NK-92 (cell line): ENCODE results near the gene BCL2L12.
A peak's percentile ranks its signal among the peaks of the same experiment; 100 is the strongest.
"Not testable (repeated sequence)": the region's sequence is repeated elsewhere in the genome, so short reads cannot be mapped to it uniquely, and the experiment has no call there.

Experiments
- DNase-seq: peaks from one replicate; lab custom pipeline; 2025; ENCODE audit not compliant: unreplicated experiment; lab: John Stamatoyannopoulos, UW

BCL2L12 gene, protein sequence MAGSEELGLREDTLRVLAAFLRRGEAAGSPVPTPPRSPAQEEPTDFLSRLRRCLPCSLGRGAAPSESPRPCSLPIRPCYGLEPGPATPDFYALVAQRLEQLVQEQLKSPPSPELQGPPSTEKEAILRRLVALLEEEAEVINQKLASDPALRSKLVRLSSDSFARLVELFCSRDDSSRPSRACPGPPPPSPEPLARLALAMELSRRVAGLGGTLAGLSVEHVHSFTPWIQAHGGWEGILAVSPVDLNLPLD

DNA sequence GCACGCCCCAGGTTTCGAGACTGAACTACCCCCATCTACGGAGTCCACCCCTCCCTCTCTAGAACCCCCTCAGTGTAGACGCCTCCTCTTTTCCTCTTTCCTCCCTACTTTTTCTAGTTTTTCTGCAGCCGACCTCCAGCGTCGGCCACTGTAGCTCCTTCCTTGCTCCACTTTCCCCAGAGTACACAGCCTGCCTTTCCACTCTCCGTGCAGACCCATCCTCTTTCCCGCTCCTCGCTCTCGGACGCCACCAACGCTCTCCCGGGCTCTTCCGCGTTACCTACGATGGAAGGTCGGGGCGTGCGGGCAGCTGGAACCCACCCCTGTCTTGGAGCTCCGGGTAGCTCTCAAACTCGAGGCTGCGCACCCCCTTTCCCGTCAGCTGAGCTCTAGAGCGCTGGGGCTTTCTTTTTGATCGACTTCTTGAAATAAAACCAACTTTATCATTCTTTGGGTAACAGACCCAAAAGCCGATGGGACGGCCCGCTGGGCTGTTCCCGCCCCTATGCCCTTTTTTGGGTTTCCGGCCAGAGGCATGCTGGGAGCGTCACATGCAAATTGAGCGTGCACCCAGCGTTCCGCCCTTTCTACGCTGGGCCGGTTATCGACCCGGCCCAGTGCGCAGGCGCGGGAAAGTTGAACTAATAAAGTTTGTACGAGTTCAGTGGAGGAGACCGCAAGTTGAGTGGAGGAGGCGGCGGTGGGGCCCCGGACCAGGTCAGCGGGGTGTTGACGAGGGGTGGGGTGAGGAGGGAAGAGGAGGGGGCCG lies at the start of gene BCL2L12, which contains the start of gene IRF3:
Gene BCL2L12, plus strand, starts transcription at position 583 of the 769 bp plus-strand sequence. CDS start 760 bp downstream, outside the sequence.
Gene IRF3, minus strand, starts transcription at position 507 of the 769 bp plus-strand sequence. CDS start 1,019 bp downstream, outside the sequence.
- DNase-seq, result peak; percentile 86

DNA sequence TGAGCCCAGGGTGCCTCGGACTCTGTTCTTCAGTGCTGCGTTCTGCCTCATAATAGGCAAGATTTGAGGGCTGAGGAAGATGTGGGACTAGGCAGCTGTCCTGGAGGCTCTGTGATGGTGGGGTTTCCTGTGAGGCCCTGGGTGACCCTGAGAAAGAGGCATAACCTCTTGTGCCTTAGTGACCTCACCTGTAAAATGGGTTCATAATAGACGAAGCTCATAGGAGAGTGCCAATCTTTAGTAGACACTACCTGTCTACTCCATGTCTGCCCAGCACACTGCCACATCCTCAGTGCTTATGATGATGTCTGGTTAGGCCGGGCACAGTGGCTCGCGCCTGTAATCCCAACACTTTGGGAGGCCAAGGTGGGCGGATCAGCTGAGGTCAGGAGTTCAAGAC lies 49.2 kb upstream of the BCL2L12 start:
- no peak for DNase-seq

DNA sequence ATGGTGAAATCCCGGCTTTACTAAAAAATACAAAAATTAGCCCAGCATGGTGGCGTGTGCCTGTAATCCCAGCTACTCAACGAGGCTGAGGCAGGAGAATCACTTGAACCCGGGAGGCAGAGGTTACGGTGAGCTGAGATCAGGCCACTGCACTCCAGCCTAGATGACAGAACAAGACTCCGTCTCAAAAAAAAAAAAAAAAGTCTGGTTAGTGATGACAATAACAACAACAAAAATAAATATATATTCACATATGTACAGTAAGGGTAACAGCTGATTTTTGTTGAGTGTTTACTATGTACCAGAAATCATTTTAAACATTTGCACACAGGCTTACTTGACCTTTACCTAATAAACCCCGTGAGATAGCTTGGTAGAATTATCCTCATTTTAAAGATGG lies 48.8 kb upstream of the BCL2L12 start:
- DNase-seq, result no peak

DNA sequence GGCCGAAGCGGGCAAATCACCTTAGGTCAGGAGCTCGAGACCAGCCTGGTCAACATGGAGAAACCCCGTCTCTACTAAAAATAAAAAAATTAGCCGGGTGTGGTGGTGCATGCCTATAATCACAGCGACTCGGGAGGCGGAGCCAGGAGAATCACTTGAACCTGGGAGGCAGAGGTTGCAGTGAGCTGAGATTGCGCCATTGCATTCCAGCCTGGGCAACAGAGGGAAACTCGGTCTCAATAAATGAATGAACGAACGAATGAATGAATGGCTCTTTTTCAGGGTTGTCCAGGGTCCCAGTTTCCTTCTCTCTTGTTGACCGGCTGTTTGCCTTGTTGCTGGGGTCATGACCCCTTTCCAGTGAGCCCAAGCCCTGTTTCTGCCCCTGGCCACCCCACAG lies 47.9 kb upstream of the BCL2L12 start:
- not testable (repeated sequence) for DNase-seq

DNA sequence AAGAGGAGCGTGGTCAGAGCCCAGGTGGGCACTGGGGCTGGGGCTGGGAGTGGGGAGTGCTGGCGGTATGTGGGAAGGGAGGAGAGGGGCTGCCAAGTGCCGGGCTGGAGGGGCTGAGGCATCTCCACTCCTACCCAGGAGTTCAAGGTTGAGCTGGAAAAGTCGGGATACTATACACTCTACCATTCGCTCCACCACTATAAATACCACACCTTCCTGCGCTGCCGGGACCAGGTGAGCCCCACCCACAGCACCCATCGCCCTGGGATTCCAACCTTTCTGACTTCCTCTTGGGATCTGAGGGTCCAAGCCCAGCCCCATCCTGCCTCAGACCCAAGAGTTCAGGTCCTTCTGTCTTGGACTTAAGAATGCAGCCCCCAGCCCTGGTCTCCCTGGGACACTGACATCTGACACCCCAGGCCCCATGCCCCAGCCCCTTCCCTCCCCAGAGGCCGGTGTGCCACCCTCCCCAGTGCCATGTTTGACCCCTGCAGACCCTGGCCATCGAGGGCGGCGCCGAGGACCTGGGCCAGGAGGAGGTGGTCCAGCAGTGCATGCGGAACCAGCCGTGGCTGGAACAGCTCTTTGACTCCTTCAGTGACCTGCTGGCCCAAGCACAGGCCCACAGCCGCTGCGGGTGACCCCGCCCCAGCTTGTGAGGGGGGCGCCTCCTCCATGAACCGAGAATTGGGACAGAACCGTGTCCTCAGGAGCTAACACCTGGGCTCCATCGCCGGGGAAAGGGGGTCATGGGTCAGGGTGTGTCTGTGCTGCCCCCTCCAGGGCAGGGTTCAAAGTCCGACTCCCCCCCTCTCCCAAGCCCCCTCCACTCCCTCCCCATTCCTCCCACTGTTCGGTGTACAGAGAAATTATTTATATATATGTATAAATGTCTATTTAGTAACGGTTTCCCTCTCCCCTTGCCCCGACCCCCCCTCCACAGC lies 40.5 kb upstream of the BCL2L12 start:
- DNase-seq, result no peak

DNA sequence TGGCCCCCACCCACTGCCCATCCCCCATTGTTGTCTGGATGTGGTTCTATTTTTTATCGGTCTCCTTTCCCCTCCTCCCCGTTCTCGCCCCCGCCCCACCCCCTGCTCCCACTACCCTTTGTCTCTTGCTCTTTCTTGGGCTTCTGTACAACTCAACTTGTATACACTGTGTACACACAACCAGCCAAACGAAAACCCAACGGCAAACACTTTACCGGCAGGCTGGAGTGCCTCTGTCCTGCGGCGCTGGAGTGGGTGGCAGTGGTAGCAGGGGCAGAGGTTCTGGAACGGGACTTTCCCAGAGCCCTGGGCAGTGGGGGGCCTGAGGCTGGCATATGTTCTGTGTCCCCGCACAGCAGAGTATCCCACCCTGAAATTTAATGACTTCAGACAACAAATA lies 39.5 kb upstream of the BCL2L12 start:
- no peak for DNase-seq

DNA sequence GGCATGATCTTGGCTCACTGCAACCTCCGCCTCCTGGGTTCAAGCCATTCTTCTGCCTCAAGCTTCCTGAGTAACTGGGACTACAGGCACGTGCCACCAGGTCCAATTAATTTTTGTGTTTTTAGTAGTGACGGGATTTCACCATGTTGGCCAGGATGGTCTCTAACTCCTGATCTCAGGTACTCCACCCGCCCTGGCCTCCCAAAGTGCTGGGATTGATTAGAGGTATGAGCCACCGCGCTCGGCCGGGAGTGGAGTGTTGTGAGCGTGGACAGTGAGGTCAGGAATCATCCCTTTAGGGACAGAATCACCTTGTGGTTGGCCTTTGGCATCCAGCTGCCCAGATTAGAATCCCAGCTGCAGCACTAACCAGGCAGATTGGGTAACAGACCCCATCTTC lies 36.1 kb upstream of the BCL2L12 start:
- DNase-seq, result no peak

DNA sequence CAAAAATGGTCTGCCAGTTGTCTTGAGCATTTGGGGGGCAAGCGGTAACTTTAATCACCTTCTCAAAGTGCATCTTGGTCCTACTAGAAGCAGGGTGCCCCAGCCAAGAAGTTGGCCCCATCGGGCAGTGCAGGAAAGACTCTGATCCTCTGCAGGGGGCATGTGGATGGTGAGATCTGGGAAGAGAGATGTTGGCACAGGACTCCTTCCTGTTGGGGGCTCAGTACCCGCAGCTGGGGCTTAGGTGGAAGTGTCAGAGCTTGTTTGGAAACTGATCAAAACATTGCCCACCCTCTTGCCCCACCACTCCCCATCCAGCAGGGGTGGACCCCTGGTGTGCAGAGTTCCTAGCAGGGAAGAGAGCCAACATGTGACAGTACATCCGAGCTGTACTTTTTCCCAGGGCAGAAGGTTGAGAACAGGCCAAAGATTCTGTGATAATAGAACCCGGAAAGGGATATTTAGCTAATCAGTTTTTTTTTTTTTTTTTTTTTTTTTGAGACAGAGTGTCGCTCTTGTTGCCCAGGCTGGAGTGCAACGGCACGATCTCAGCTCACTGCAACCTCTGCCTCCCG lies 34.6 kb upstream of the BCL2L12 start:
- no peak for DNase-seq

DNA sequence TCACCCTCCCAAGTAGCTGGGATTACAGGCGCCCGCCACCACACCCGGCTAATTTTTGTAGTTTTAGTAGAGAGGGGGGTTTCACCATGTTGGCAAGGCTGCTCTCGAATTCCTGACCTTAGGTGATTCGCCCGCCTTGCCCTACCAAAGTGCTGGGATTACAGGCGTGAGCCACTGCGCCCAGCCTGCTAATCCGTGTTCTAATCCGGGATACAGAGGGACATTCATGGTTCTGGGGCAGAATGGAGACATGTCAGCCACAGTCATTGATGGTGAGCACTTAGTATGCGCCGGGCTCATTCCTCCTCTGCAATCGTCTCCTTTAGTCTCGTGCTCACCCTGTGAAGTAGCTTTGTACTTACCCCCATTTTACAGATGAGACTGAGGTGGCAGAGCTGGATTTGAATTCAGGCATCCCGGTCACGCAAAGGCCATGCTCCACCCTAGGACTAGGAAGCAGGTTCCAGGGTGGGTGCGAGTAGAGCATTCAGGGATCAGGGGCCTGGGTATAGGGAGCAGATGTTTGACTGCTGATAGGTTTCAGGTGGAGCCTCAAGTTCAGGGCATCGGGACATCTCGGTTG lies 34.0 kb upstream of the BCL2L12 start:
- no peak for DNase-seq

DNA sequence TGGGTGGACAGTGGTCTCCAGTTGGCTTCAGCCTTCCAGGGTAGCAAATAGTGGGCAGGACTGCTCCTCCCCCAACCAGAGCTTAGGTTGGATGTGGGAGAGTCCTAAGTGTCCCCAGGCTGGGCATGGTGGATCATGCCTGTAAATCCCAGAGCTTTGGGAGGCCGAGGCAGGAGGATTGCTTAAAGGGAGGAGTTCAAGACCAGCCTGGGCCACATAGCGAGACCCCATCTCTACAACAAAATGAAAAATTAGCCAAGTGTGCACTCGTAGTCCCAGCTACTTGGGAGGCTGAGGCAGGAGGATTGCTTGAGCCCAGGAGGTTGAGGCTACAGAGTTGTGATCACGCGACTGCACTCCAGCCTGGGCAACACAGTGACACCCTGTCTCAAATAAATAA lies 33.2 kb upstream of the BCL2L12 start:
- DNase-seq, result no peak

DNA sequence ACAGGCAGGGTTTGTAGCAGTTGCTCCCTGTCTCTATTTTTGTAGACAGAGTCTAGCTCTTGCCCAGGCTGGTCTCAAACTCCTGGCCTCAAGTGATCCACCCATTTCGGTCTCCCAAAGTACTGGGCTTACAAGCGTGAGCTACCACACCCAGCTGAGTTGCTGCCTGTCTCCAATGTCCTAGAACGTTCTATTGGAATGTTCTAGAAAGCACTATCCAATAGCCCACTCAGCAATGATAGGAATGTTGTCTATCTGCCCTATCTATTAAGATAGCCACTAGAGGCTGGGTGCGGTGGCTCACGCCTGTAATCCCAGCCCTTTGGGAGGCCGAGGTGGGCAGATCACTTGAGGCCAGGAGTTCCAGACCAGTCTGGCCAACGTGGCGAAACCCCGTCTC lies 32.5 kb upstream of the BCL2L12 start:
- DNase-seq, result not testable (repeated sequence)

DNA sequence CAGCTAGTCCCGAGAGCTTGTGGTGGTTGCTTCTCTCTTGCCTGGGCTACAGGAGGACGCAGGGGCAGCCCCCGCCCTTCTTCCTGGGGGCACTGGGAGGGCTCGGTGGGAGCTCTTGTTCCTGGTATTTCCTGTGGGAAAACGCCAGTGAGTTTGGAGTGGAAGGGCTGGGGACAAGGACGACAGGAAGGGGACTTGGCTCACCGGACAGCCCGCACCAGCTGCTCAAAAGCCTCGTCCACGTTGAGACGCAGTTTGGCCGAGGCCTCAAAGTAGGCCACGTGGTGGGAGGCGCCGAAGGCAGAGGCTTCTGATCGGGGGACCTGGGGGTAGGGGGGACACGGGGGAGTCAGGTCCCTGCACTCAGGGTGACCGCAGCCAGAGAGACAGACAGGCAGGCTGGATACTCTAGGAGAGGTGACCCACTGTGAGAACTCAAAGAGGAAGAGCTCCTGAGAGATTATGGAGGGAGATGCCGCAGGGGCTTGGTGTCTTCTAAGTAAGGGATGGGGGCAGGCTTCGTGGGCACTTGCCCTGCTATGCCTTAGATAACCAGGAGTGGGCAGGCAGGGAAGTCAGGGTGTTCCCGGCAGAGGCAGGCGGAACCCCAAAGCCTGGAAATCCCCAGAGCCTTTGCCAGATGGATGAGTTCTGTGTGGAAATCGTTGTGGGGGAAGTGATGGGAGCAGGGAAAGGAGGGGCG lies 30.1 kb upstream of the BCL2L12 start:
- no peak for DNase-seq

DNA sequence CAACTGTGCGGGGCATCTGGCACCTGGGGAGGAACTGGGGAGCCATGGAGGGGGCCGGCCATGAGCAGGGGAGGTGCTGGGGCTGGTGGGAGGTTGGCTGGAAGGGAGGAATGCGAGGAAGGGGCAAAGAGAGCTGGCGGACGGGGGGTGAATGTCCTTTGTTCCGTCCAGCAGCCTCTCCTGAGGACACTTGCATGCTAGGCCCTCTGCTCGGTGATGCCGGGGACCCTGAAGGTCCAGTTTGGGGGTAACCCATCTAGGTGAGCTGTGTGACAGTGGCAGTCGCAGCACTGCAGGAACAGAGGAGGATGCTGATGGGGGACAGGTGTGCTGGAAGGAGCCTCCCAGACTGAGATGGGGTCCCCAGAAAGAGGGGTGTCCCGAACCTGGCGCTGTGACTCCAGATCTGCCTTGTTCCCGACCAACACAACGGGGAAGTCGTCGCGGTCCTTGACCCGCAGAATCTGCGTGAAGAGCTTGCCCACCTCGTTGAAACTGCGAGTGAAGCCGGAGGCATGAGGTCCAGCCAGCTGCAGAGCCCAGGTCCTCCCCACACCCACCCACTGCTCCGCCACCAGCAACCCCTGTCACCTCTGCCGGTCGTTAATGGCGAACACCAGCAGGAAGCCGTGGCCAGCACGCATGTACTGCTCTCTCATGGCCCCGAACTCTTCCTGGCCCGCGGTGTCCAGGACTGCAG lies 29.4 kb upstream of the BCL2L12 start:
- no peak for DNase-seq

DNA sequence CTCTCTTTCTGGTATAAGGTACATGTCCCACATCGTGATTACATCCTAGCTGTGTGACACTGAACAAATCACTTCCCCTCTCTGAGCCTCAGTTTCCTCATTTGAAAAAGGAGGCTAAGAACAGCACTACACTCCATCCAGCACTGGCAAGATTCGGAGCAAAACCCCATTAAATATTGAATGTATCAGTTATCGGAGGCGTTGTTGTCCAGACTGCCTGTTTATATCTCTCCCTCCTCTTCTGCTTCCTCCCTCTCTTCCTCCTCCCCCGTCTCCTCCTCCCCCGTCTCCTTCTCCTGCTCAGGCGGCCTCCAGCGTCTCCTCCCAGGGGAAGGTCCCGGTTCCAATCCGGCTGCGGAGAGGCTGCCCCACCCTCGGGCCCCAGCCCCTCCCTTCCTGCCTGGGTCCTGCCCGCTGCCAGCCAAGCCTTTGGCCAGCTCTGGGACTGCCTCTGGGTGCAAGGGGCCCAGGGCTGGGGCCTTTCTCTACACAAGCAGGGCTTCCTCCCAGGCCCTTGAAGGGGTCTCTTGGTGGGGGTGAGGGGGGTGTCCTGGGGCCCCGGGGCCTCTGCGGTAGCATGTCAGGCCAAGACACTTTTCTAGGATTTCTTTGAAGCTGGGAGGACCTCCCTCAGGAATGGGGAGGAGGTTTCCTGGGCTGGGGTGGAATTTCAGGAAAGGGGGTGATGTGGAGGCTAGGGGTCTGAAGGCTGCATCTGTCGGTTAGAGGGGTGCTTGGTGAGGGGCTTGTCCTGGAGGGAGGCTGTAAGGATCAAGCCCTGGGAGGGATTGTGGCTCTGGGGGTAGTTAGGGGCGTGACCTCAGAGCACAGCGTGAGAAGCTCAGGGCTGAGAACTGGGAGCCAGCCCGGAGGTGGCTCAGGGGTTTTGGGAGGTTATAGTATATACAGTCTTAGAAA lies 27.7 kb upstream of the BCL2L12 start:
- DNase-seq, result no peak

DNA sequence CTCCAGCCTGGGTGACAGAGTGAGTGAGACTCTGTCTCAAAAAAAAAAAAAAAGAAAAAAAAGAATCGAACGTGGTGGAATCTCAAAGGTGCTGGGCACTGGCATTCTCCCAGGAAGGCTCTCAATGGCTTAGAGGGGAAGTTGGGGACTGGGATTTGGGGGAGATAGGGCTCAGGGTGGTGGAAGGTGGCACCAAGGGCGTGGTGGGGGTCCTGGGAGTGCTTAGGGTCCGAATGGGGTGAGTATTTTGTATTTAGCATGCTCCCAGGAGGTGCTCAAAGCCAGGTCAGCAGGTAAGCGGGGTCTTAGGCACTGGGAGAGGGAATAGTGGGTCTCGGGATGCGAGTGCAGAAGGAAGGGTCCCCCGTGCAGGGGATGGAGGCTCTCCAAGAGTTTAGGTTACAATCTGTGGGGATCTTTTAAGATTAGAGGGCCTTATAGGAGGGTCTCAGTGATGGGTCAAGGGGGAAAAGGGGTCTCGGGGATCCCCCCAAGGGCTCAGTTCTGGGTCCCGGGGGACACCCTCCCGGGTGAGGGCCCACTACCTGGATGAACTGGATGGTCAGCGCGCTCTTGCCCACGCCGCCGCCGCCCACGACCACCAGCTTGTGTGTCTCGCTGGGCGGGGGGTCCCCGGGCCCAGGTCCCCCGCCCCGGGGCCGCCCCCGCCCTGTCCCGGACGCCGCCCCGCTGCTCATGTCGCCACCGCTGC lies 26.2 kb upstream of the BCL2L12 start:
- DNase-seq, result no peak

DNA sequence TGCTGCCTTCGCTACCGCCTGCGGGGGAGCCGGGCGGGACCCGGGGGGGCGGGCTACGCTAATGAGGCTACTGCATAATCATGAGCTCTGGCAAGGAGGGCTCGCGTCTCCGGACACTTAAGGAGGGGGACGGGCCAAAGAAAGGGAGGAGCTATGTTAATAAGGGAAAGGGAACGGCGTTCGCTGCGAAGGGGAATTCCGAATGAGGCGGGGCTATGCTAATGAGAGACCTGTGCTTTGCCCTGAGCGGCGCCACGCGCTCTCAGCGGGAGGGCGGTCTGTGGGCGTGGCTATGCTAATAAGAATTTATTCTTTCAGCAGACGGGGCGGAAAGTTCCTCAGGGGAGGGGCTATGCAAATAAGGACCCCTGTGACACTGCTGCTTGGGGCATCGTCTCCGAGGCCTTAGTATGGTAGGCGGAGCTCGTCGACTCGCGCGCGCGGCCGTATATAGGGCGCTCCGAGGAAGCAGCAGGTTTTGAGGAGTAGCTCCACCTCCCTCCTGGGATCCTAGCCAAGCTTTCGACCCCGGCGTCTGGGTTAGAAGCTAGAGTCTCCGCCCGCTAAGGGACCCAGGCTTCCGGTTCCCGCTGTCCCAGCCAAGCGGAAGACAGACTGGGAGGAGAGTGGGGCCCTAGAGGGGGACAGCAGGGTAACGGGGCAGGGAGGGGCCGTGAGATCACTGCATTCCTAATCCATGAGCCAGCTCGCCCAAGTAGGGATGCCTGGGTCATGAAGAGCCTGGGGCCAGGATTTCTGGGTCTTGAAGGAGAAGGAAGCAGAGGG lies 25.4 kb upstream of the BCL2L12 start, which contains the start of gene RRAS:
Gene RRAS, minus strand, starts transcription at position 31 of the 786 bp plus-strand sequence. CDS start 45 bp downstream, outside the sequence.
- peak; percentile 99 for DNase-seq
